GM18868 (cell line): Measurements from ENCODE around the gene CIAO3.

Experiments
- ATAC-seq: cut with Tn5 transposase; IDR thresholded peaks from one replicate; pipeline ENCODE4 v1.9.1; 2021; ENCODE audit warnings: mild to moderate bottlenecking, moderate library complexity; ENCODE audit not compliant: unreplicated experiment

CIAO3 gene

GRCh38 chr16:711548-712320 lies 29.1 kb downstream of the CIAO3 start:
- peak; percentile 42 for ATAC-seq

- no peak for ATAC-seq
Observed at GRCh38 chr16:711084-711483, 29.7 kb downstream of the CIAO3 start.

GRCh38 chr16:710500-711075 lies 30.2 kb downstream of the CIAO3 start:
- no peak for ATAC-seq

- ATAC-seq, result no peak
Observed at GRCh38 chr16:709566-710499, 31.0 kb downstream of the CIAO3 start.

- no peak for ATAC-seq
Observed at GRCh38 chr16:708959-709358, 31.8 kb downstream of the CIAO3 start.

- no peak for ATAC-seq
Observed at GRCh38 chr16:708019-708418, 32.8 kb downstream of the CIAO3 start.

GRCh38 chr16:707062-707538 lies 33.7 kb downstream of the CIAO3 start:
- ATAC-seq, result no peak

- no peak for ATAC-seq
Observed at GRCh38 chr16:706189-707061, 34.4 kb downstream of the CIAO3 start.

- no peak for ATAC-seq
Observed at GRCh38 chr16:705431-706188, 35.2 kb downstream of the CIAO3 start, which contains the start of gene FBXL16. Gene FBXL16 (minus strand): TSS chr16:705801. CDS start chr16:697405, 8,396 bp downstream.

GRCh38 chr16:704552-705380 lies 36.0 kb downstream of the CIAO3 start:
- no peak for ATAC-seq

- ATAC-seq, result no peak
Observed at GRCh38 chr16:704047-704446, 36.8 kb downstream of the CIAO3 start.

GRCh38 chr16:703406-703805 lies 37.4 kb downstream of the CIAO3 start:
- ATAC-seq, result no peak

- ATAC-seq, result no peak
Observed at GRCh38 chr16:702341-702740, 38.5 kb downstream of the CIAO3 start.

- ATAC-seq, result no peak
Observed at GRCh38 chr16:700684-701584, 39.9 kb downstream of the CIAO3 start.

- no peak for ATAC-seq
Observed at GRCh38 chr16:698911-699671, 41.7 kb downstream of the CIAO3 start.

GRCh38 chr16:695355-696089 lies 45.3 kb downstream of the CIAO3 start:
- no peak for ATAC-seq
